Uterus (tissue), 4 donors: ENCODE data around the gene GRSF1. TPM values are rescaled to one million over a fixed set of nuclear protein-coding genes. Genes with fewer than 3 reads are reported as not detected.

Experiments used
- DNase-seq, 2 donors: peaks; one replicate each; pipeline ENCODE4 v3.0.0-alpha.2; 2019 to 2020
- H3K27ac ChIP-seq, 2 donors: fragments of 200-600 bp; sonication (generic); 1 replicate in 1 of 2; 2 replicates in 1 of 2; pipeline ENCODE4 v1.5.1; 2016 to 2018
- H3K27me3 ChIP-seq, 2 donors: fragments of 200-600 bp; sonication (generic); one replicate each; pipeline ENCODE4 v1.5.1; 2018 to 2019; ENCODE audit warnings: control low read depth in 1 of 2
- H3K36me3 ChIP-seq, 2 donors: fragments of 200-600 bp; sonication (generic); one replicate each; pipeline ENCODE4 v1.5.1; 2019; ENCODE audit warnings: control low read depth in 1 of 2
- H3K4me1 ChIP-seq, 2 donors: fragments of 200-600 bp; sonication (generic); one replicate each; pipeline ENCODE4 v1.5.1; 2018 to 2019; ENCODE audit warnings: control low read depth in 1 of 2
- H3K4me3 ChIP-seq, 2 donors: fragments of 200-600 bp; sonication (generic); 1 replicate in 1 of 2; 2 replicates in 1 of 2; pipeline ENCODE4 v1.5.1; 2018 to 2019; ENCODE audit warnings: mild to moderate bottlenecking in 1 of 2
- H3K9me3 ChIP-seq, 2 donors: fragments of 200-600 bp; sonication (generic); one replicate each; pipeline ENCODE4 v1.5.1; 2019; ENCODE audit warnings: control low read depth in 1 of 2
- CTCF ChIP-seq, 4 experiments: fragments of 200-600 bp in 2 of 4; fragments of 450-650 bp in 2 of 4; sonication (generic) in 2 of 4; IDR thresholded peaks; one replicate each; pipeline ENCODE4 v1.5.1; 2016 to 2019; ENCODE audit warnings: antibody characterized with exemption in 4 of 4, mild to moderate bottlenecking in 2 of 4, moderate library complexity in 1 of 4
- POLR2A ChIP-seq, 2 donors: fragments of 450-650 bp; IDR thresholded peaks; one replicate each; pipeline ENCODE4 v1.6.1; 2016; ENCODE audit warnings: antibody characterized with exemption in 2 of 2, mild to moderate bottlenecking in 1 of 2, moderate library complexity in 1 of 2
- intact Hi-C: fragments of 100-400 bp; cut with DNase I; formaldehyde crosslinking; loops from one replicate; pipeline ENCODE4 v1.15.1; 2023; ENCODE audit warnings: low total_unique reads
- total RNA-seq, 4 donors: library from RNA; depleted of rRNA in 3 of 4; stranded (reverse); fragments of >200 nt in 3 of 4; gene quantifications; one replicate each; pipeline versions ENCODE4 v1.1.0 to v1.2.4, GENCODE V29; 2014 to 2023
- donor health status: DM: yes; HTN: yes; CAD: no.

GRSF1 gene
- total RNA-seq, 4 donors from 2014 or later, result 25.4 to 82.0 (median 37.1) TPM

- TF ChIP-seq CTCF (IDR thresholded peaks at IDR 0.05), result no peak
- no peak for TF ChIP-seq POLR2A (IDR thresholded peaks at IDR 0.05)
- Histone ChIP-seq H3K4me3 (no peak overlapping the region), H3K27me3 (no peaks in the 10 kb centered on the region), H3K36me3 (no peaks in the 10 kb centered on the region), H3K4me1 (no peaks in the 10 kb centered on the region), H3K9me3 (no peaks in the 10 kb centered on the region), H3K27ac (no peak overlapping the region)
- DNase-seq, result no peak
- intact Hi-C loops, result no loop called here
These were observed 20.8 kb downstream of the GRSF1 start for GRCh38 chr4:70818921-70819320.

GRCh38 chr4:70818173-70818855, 21.4 kb downstream of the GRSF1 start:
- no peak overlapping the region for H3K27ac ChIP-seq
- no peaks in the 10 kb centered on the region for H3K27me3 ChIP-seq
- H3K4me1 ChIP-seq, result no peaks in the 10 kb centered on the region
- H3K36me3 ChIP-seq, result no peaks in the 10 kb centered on the region
- no peak overlapping the region for H3K4me3 ChIP-seq
- intact Hi-C loops, result no loop called here
- no peak for DNase-seq
- no peaks in the 10 kb centered on the region for H3K9me3 ChIP-seq
- no peak for TF ChIP-seq CTCF (IDR thresholded peaks at IDR 0.05)
- no peak for TF ChIP-seq POLR2A (IDR thresholded peaks at IDR 0.05)

DNA sequence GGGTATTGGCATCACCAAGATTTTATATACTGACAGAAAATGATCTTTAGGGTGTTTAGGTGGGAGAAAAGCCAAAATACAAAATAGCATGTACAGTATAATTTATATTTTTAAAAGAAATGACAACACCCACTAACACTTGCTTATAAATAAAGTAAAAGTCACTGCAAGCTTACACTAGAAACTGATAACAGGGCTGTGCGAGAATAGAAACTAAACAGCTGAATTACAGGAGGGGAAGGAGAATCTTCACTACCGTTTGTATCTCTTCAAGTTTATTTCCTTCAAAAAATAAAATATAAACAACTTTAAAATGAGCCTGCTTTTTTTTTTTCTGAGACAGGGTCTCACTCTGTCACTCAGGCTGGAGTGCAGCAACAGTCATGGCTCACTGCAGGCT, 22.8 kb downstream of the GRSF1 start:
- Histone ChIP-seq H3K36me3 (no peaks in the 10 kb centered on the region), H3K27me3 (no peaks in the 10 kb centered on the region), H3K4me3 (no peak overlapping the region), H3K4me1 (no peaks in the 10 kb centered on the region), H3K9me3 (no peaks in the 10 kb centered on the region), H3K27ac (no peak overlapping the region)
- TF ChIP-seq CTCF (IDR thresholded peaks at IDR 0.05), result no peak
- TF ChIP-seq POLR2A (IDR thresholded peaks at IDR 0.05), result no peak
- intact Hi-C loops, result no loop called here
- no peak for DNase-seq

DNA sequence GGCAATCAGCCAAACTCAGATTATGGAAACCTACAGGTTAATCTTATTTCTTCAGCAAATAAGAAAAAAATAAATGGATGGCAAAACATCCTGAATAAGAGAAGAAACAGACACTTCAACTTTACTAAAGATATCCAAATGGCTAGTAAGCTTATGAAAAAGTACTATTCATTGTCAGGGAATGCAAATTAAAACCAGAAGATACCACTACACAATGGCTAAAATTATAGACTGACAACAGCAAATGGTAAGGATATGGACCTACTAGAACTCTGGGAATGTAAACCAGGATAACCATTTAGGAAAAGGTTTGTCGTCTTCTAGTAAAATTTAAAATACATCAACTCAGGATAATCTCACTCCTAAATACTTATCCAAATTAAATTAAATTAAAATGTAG, 24.3 kb downstream of the GRSF1 start:
- Histone ChIP-seq H3K4me1 (no peaks in the 10 kb centered on the region), H3K4me3 (no peak overlapping the region), H3K36me3 (no peaks in the 10 kb centered on the region), H3K27ac (no peak overlapping the region), H3K9me3 (no peaks in the 10 kb centered on the region), H3K27me3 (no peaks in the 10 kb centered on the region)
- no peak for TF ChIP-seq POLR2A (IDR thresholded peaks at IDR 0.05)
- TF ChIP-seq CTCF (IDR thresholded peaks at IDR 0.05), result no peak
- no peak for DNase-seq
- intact Hi-C loops, result no loop called here

- TF ChIP-seq CTCF (IDR thresholded peaks at IDR 0.05) (no peak), POLR2A (IDR thresholded peaks at IDR 0.05) (no peak)
- H3K27me3 ChIP-seq, result no peaks in the 10 kb centered on the region
- H3K36me3 ChIP-seq, result no peaks in the 10 kb centered on the region
These were observed 31.5 kb downstream of the GRSF1 start for GRCh38 chr4:70808151-70808550.

More at GRCh38 chr4:70808151-70808550, 31.5 kb downstream of the GRSF1 start:
- Histone ChIP-seq H3K9me3 (no peaks in the 10 kb centered on the region), H3K4me1 (no peaks in the 10 kb centered on the region), H3K27ac (no peak overlapping the region), H3K4me3 (no peak overlapping the region)
- no peak for DNase-seq
- intact Hi-C loops, result no loop called here
